Measurements from ENCODE around the gene ANKMY1.

GRCh38 chr2:240441993-240442411, 115.8 kb downstream of the ANKMY1 start:
- TF ChIP-seq, protein P1, sequence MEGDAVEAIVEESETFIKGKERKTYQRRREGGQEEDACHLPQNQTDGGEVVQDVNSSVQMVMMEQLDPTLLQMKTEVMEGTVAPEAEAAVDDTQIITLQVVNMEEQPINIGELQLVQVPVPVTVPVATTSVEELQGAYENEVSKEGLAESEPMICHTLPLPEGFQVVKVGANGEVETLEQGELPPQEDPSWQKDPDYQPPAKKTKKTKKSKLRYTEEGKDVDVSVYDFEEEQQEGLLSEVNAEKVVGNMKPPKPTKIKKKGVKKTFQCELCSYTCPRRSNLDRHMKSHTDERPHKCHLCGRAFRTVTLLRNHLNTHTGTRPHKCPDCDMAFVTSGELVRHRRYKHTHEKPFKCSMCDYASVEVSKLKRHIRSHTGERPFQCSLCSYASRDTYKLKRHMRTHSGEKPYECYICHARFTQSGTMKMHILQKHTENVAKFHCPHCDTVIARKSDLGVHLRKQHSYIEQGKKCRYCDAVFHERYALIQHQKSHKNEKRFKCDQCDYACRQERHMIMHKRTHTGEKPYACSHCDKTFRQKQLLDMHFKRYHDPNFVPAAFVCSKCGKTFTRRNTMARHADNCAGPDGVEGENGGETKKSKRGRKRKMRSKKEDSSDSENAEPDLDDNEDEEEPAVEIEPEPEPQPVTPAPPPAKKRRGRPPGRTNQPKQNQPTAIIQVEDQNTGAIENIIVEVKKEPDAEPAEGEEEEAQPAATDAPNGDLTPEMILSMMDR (IDR thresholded peaks at IDR 0.05) = no peak
- no peak for TF ChIP-seq POLR2A (IDR thresholded peaks at IDR 0.05)
